ENCODE results near the gene RBM39.

The RBM39 gene

GRCh38 chr20:35774391-35774790 is 32.3 kb upstream of the RBM39 start:
- no peak for TF ChIP-seq CTCF (IDR thresholded peaks at IDR 0.05; ENCODE audit: control insufficient read depth, insufficient read depth, low read depth, low read length, missing control alignments)
- no peak for DNase-seq (ENCODE audit: low read depth)
- H3K4me3 ChIP-seq (ENCODE audit: control insufficient read depth, low read depth, low read length) = no peak overlapping the region

GRCh38 chr20:35773154-35773751 is 31.2 kb upstream of the RBM39 start:
- TF ChIP-seq CTCF (IDR thresholded peaks at IDR 0.05; ENCODE audit: control insufficient read depth, insufficient read depth, low read depth, low read length, missing control alignments) = no peak
- H3K4me3 ChIP-seq (ENCODE audit: control insufficient read depth, low read depth, low read length) = peak overlapping the region; percentile 69
- DNase-seq (ENCODE audit: low read depth) = no peak

GRCh38 chr20:35772563-35773058 is 30.6 kb upstream of the RBM39 start:
- no peak for TF ChIP-seq CTCF (IDR thresholded peaks at IDR 0.05; ENCODE audit: control insufficient read depth, insufficient read depth, low read depth, low read length, missing control alignments)
- peak overlapping the region; percentile 69 for H3K4me3 ChIP-seq (ENCODE audit: control insufficient read depth, low read depth, low read length)
- no peak for DNase-seq (ENCODE audit: low read depth)

GRCh38 chr20:35771689-35772562 is 29.9 kb upstream of the RBM39 start, which contains the start of gene PHF20:
Gene PHF20 (plus strand): TSS chr20:35772015. CDS start chr20:35801523, 29,508 bp downstream.
- DNase-seq (ENCODE audit: low read depth) = peak; percentile 89
- peak within 1 kb of the TSS; percentile 69 for H3K4me3 ChIP-seq (ENCODE audit: control insufficient read depth, low read depth, low read length)
- TF ChIP-seq CTCF (IDR thresholded peaks at IDR 0.05; ENCODE audit: control insufficient read depth, insufficient read depth, low read depth, low read length, missing control alignments) = no peak

GRCh38 chr20:35771367-35771688 is 29.3 kb upstream of the RBM39 start:
- no peak for DNase-seq (ENCODE audit: low read depth)
- H3K4me3 ChIP-seq (ENCODE audit: control insufficient read depth, low read depth, low read length) = peak overlapping the region; percentile 4; the same call in 1 of the 2 replicates
- TF ChIP-seq CTCF (IDR thresholded peaks at IDR 0.05; ENCODE audit: control insufficient read depth, insufficient read depth, low read depth, low read length, missing control alignments) = no peak

GRCh38 chr20:35768731-35769664 is 26.9 kb upstream of the RBM39 start:
- no peak for TF ChIP-seq CTCF (IDR thresholded peaks at IDR 0.05; ENCODE audit: control insufficient read depth, insufficient read depth, low read depth, low read length, missing control alignments)
- DNase-seq (ENCODE audit: low read depth) = peak; percentile 93
- no peak overlapping the region for H3K4me3 ChIP-seq (ENCODE audit: control insufficient read depth, low read depth, low read length)

Measured in AG09309 (cell line).